K562 (cell line): ENCODE measurements around the gene OSCP1.

ENCODE experiments used
- CHD2 ChIP-seq: IDR thresholded peaks from 2 replicates; pipeline ENCODE4 v1.6.1; 2011; ENCODE audit warnings: low read depth, low read length
- CTBP1 ChIP-seq: fragments of 450-650 bp; IDR thresholded peaks from 2 replicates; pipeline ENCODE4 v1.6.1; 2016; ENCODE audit warnings: borderline replicate concordance
- GTF2F1 ChIP-seq: IDR thresholded peaks from 2 replicates; pipeline ENCODE4 v1.6.1; 2011; ENCODE audit warnings: low read depth, low read length, improper control_type of control experiment
- JUN ChIP-seq, 2 experiments: sonication (generic) in 1 of 2; formaldehyde crosslinking in 1 of 2; IDR thresholded peaks; 2 replicates each; pipeline versions ENCODE4 v1.6.1 to v1.8.0; 2012 to 2022; ENCODE audit warnings: borderline replicate concordance in 2 of 2, mild to moderate bottlenecking in 2 of 2, improper control_type of control experiment in 1 of 2, low read depth in 1 of 2, low read length in 1 of 2, missing genetic modification reagents in 1 of 2
- KLF1 ChIP-seq: fragments of 450-650 bp; IDR thresholded peaks from 2 replicates; pipeline ENCODE4 v1.6.1; 2016; ENCODE audit warnings: missing genetic modification characterization, missing compliant biosample characterization
- RAD21 ChIP-seq, 2 experiments: fragments of 250-450 bp in 1 of 2; fragments of 450-650 bp in 1 of 2; sonication (Bioruptor Pico) in 1 of 2; formaldehyde crosslinking in 1 of 2; IDR thresholded peaks in 1 of 2; conservative IDR thresholded peaks in 1 of 2; 2 replicates each; pipeline versions ENCODE4 v1.4.0 to v1.8.0; 2020 to 2022; ENCODE audit warnings: mild to moderate bottlenecking in 2 of 2, moderate library complexity in 1 of 2
- ZNF282 ChIP-seq: sonication (generic); formaldehyde crosslinking; IDR thresholded peaks from 2 replicates; pipeline ENCODE4 v1.8.1; 2023; ENCODE audit warnings: missing genetic modification reagents
- ZNF324 ChIP-seq: fragments of 250-450 bp; sonication (Bioruptor Pico); IDR thresholded peaks from 2 replicates; pipeline ENCODE4 v1.4.0; 2020; ENCODE audit warnings: mild to moderate bottlenecking

DNA sequence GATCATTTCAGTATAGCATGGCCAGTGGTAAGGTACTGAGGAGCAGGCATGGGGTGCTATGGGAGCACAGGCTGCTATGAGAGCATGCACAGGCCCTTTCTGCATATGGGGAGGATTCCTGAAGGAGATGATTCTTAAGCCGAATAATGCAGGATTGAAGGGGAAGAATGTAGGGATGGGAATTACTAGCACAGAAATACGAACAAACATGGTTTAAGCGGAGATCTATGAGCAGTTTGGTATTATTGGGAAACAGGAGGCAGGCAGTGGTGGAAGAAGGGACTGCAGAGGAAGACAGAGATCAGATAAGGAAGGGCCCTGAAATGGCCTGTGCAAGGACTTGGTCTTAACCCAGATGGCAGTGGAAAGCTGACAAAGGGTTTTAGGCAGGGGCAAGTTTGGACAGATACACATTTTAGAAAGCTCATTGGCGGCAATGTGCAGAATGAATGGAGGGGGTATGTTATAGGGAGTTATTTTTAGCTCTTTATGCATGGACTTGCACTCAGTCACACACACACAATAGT, 1.7 kb downstream of the OSCP1 start:
- no peak for TF ChIP-seq ZNF282 (CRISPR knock-in tag)
- TF ChIP-seq CTBP1 = no peak
- TF ChIP-seq CHD2 = no peak
- no peak for TF ChIP-seq KLF1
- TF ChIP-seq JUN (IDR thresholded peaks at IDR 0.05; ENCODE audit: borderline replicate concordance, low read depth, low read length) = no peak
- no peak for TF ChIP-seq JUN (CRISPR knock-in tag; IDR thresholded peaks at IDR 0.05; ENCODE audit: borderline replicate concordance)
- peak in 1 of 2 experiments; percentile 35; a peak in 2 of 4 replicates for TF ChIP-seq RAD21 (CRISPR knock-in tag; conservative IDR thresholded peaks at IDR 0.05 in 1 of 2, IDR thresholded peaks at IDR 0.05 in 1 of 2)
- no peak for TF ChIP-seq ZNF324 (CRISPR knock-in tag)
- TF ChIP-seq GTF2F1 = no peak
